22Rv1 (cell line): ENCODE results near the gene MYOZ2.
"Not testable (repeated sequence)": the region's sequence is repeated elsewhere in the genome, so short reads cannot be mapped to it uniquely, and the experiment has no call there.

Source experiments
- H3K27ac ChIP-seq: fragments of 450-650 bp; 2 replicates; pipeline ENCODE4 v1.5.1; 2017
- CTCF ChIP-seq: fragments of 450-650 bp; IDR thresholded peaks from 2 replicates; pipeline ENCODE4 v1.5.1; 2017; ENCODE audit warnings: mild to moderate bottlenecking
- ZFX ChIP-seq: fragments of 450-650 bp; IDR thresholded peaks from 2 replicates; pipeline ENCODE4 v1.6.1; 2017; ENCODE audit warnings: antibody characterized with exemption, borderline replicate concordance

Gene MYOZ2

GRCh38 chr4:119142833-119143232, 7.2 kb downstream of the MYOZ2 start:
- H3K27ac ChIP-seq = no peak overlapping the region
- TF ChIP-seq ZFX (no peak), CTCF (no peak)

- not testable (repeated sequence) for H3K27ac ChIP-seq
Measured at GRCh38 chr4:119143341-119143740, 7.7 kb downstream of the MYOZ2 start.

GRCh38 chr4:119149110-119149509, 13.5 kb downstream of the MYOZ2 start:
- no peak for TF ChIP-seq CTCF
- no peak for TF ChIP-seq ZFX
- H3K27ac ChIP-seq = no peak overlapping the region

- H3K27ac ChIP-seq = no peak overlapping the region
- TF ChIP-seq CTCF (no peak), ZFX (no peak)
Measured at GRCh38 chr4:119151161-119151560, 15.5 kb downstream of the MYOZ2 start.

GRCh38 chr4:119152741-119153140, 17.1 kb downstream of the MYOZ2 start:
- TF ChIP-seq ZFX = no peak
- no peak for TF ChIP-seq CTCF

DNA sequence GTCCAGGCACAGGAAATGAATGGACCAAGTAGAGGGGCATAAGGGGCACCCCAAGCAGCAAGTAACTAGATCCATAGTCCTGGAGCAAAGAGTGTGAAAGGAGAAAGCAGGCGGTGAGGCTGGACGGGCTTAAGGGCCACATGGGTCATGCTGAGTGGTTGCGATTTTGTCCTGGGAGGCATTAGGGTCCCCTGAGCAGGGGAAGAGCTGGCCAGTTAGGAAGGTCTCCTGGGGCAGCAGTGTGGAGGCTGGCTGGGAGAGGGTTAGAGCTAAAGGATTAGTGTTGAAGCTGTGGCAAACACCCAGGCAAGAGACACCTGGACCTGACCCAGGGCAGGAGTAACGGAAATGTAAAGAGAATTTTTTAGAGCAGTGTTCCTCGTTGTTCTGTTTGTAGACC, 26.5 kb downstream of the MYOZ2 start:
- no peak overlapping the region for H3K27ac ChIP-seq
- TF ChIP-seq ZFX (no peak), CTCF (no peak)

More at GRCh38 chr4:119152741-119153140, 17.1 kb downstream of the MYOZ2 start:
- H3K27ac ChIP-seq = no peak overlapping the region

- TF ChIP-seq CTCF (no peak), ZFX (no peak)
- H3K27ac ChIP-seq = no peak overlapping the region
Measured at GRCh38 chr4:119165767-119166166, 30.1 kb downstream of the MYOZ2 start.

GRCh38 chr4:119170195-119170594, 34.6 kb downstream of the MYOZ2 start:
- TF ChIP-seq CTCF = no peak
- no peak for TF ChIP-seq ZFX
- no peak overlapping the region for H3K27ac ChIP-seq
